Natural killer cell (primary cell): ENCODE measurements around the gene SMAD7. TPM values are rescaled to one million over a fixed set of nuclear protein-coding genes. Genes with fewer than 3 reads are reported as not detected.

ENCODE experiments used
- ATAC-seq, 3 donors: fragments of 150-1000 bp in 2 of 3; fragments of 200-7000 bp in 1 of 3; cut with Tn5 transposase; 1 replicate in 1 of 3; 2 replicates in 2 of 3; pipeline ENCODE4 v1.10.0; 2021; ENCODE audit warnings: mild to moderate bottlenecking in 2 of 3, moderate library complexity in 2 of 3
- DNase-seq, 2 donors: peaks; one replicate each; pipeline versions ENCODE4 v3.0.0 to v3.0.0-alpha.2; 2013 to 2021; ENCODE audit warnings: mixed read lengths in 1 of 2
- H3K27ac ChIP-seq: one replicate; pipeline ENCODE4 v1.5.1; 2013; ENCODE audit warnings: mild to moderate bottlenecking, low read length
- H3K27me3 ChIP-seq: one replicate; pipeline ENCODE4 v1.6.1; 2013; ENCODE audit warnings: low read length; ENCODE audit not compliant: control insufficient read depth, insufficient read depth
- H3K36me3 ChIP-seq: one replicate; pipeline ENCODE4 v1.6.1; 2013; ENCODE audit warnings: low read length; ENCODE audit not compliant: control insufficient read depth, insufficient read depth
- H3K4me1 ChIP-seq: one replicate; pipeline ENCODE4 v1.6.1; 2013; ENCODE audit warnings: low read length; ENCODE audit not compliant: control insufficient read depth, insufficient read depth
- H3K4me3 ChIP-seq: one replicate; pipeline ENCODE4 v1.5.1; 2013; ENCODE audit warnings: low read length
- H3K9me3 ChIP-seq: one replicate; pipeline ENCODE4 v1.6.1; 2013; ENCODE audit warnings: low read length; ENCODE audit not compliant: control insufficient read depth, insufficient read depth
- H3K27ac Mint-ChIP-seq, 2 donors: one replicate each; pipeline ENCODE4 v1.8.0; 2022; ENCODE audit warnings: mild to moderate bottlenecking in 2 of 2, mixed read lengths in 2 of 2, moderate library complexity in 1 of 2
- H3K27me3 Mint-ChIP-seq, 2 donors: one replicate each; pipeline ENCODE4 v1.8.0; 2022; ENCODE audit warnings: low read depth in 2 of 2, mixed read lengths in 2 of 2
- H3K36me3 Mint-ChIP-seq: one replicate; pipeline ENCODE4 v1.8.0; 2022; ENCODE audit warnings: mixed read lengths
- H3K4me1 Mint-ChIP-seq, 2 donors: one replicate each; pipeline ENCODE4 v1.8.0; 2022; ENCODE audit warnings: mixed read lengths in 2 of 2
- H3K4me3 Mint-ChIP-seq: one replicate; pipeline ENCODE4 v1.8.0; 2022; ENCODE audit warnings: mild to moderate bottlenecking, moderate library complexity, mixed read lengths
- H3K9me3 Mint-ChIP-seq, 2 donors: one replicate each; pipeline ENCODE4 v1.8.0; 2022; ENCODE audit warnings: mixed read lengths in 2 of 2
- CTCF ChIP-seq: fragments of 200-600 bp; IDR thresholded peaks from one replicate; pipeline ENCODE4 v1.8.0; 2022; ENCODE audit warnings: antibody characterized with exemption
- WGBS: methylation state at CpG from one replicate; pipeline ENCODE4 v1.1.7; 2013; ENCODE audit warnings: missing lambda C conversion rate; ENCODE audit not compliant: insufficient coverage; 5-methylcytosine and 5-hydroxymethylcytosine counted together
- intact Hi-C: fragments of 100-400 bp; cut with micrococcal nuclease; formaldehyde crosslinking; loops from one replicate; pipeline ENCODE4 v1.14.2; 2022
- total RNA-seq, 4 donors: library from RNA; stranded (reverse); fragments of 120-200 nt in 1 of 4; gene quantifications; one replicate each; pipeline versions ENCODE4 v1.2.3 to v1.2.4, GENCODE V29; 2013 to 2022

SMAD7 gene
- total RNA-seq, 3 donors from 2014 or later (not counting 1 experiment from before 2014, with no cell fraction given) = 127 to 204 (median 182) TPM

GRCh38 chr18:48875314-48875941, 75.3 kb downstream of the SMAD7 start:
- TF ChIP-seq CTCF = no peak
- ATAC-seq (no peak), DNase-seq (no peak)
- Mint-ChIP-seq H3K27me3 (peaks cover 0 to 3% of the 10 kb centered on the region in 2 donors), H3K9me3 (no peaks in the 10 kb centered on the region), H3K27ac (no peak overlapping the region), H3K36me3 (no peaks in the 10 kb centered on the region), H3K4me1 (peaks cover 26 to 28% of the 10 kb centered on the region in 2 donors), H3K4me3 (no peak overlapping the region)
- WGBS = 88% methylated on average over 18 of the region's 18 CpGs
- Histone ChIP-seq H3K27me3 (no peaks in the 10 kb centered on the region), H3K4me3 (no peak overlapping the region), H3K27ac (no peak overlapping the region), H3K4me1 (peaks cover 20% of the 10 kb centered on the region), H3K36me3 (no peaks in the 10 kb centered on the region), H3K9me3 (no peaks in the 10 kb centered on the region)
- intact Hi-C loops = no loop called here

GRCh38 chr18:48874701-48875162, 76.0 kb downstream of the SMAD7 start:
- WGBS = 96% methylated on average over 15 of the region's 15 CpGs
- H3K36me3 Mint-ChIP-seq = no peaks in the 10 kb centered on the region
- H3K4me3 Mint-ChIP-seq = no peak overlapping the region
- peaks cover 19 to 25% of the 10 kb centered on the region in 2 donors for H3K4me1 Mint-ChIP-seq
- DNase-seq = no peak
- no peak overlapping the region for H3K4me3 ChIP-seq
- no peaks in the 10 kb centered on the region for H3K9me3 ChIP-seq
- H3K27ac ChIP-seq = no peak overlapping the region
- no peaks in the 10 kb centered on the region for H3K27me3 ChIP-seq
- intact Hi-C loops = no loop called here
- H3K9me3 Mint-ChIP-seq = no peaks in the 10 kb centered on the region
- no peak for ATAC-seq
- TF ChIP-seq CTCF = no peak
- peak overlapping the region in 1 of 2 donors; percentile 22 for H3K27ac Mint-ChIP-seq
- peaks cover 0 to 3% of the 10 kb centered on the region in 2 donors for H3K27me3 Mint-ChIP-seq
- H3K36me3 ChIP-seq = no peaks in the 10 kb centered on the region
- H3K4me1 ChIP-seq = peaks cover 23% of the 10 kb centered on the region

- Mint-ChIP-seq H3K4me3 (no peak overlapping the region), H3K9me3 (no peaks in the 10 kb centered on the region), H3K36me3 (no peaks in the 10 kb centered on the region), H3K27ac (peak overlapping the region in 1 of 2 donors; percentile 22), H3K27me3 (peaks cover 0 to 3% of the 10 kb centered on the region in 2 donors), H3K4me1 (peaks cover 19 to 29% of the 10 kb centered on the region in 2 donors)
- Histone ChIP-seq H3K27ac (no peak overlapping the region), H3K4me1 (peaks cover 28% of the 10 kb centered on the region), H3K36me3 (no peaks in the 10 kb centered on the region), H3K9me3 (no peaks in the 10 kb centered on the region), H3K27me3 (no peaks in the 10 kb centered on the region), H3K4me3 (no peak overlapping the region)
- DNase-seq = no peak
- intact Hi-C loops = no loop called here
- WGBS = 91% methylated on average over 5 of the region's 5 CpGs
- no peak for TF ChIP-seq CTCF
- no peak for ATAC-seq
Observed at GRCh38 chr18:48874233-48874632, 76.5 kb downstream of the SMAD7 start.
